GM12878 (cell line): ENCODE data around the gene YIPF5. TPM values are rescaled to one million over a fixed set of nuclear protein-coding genes. Genes with fewer than 3 reads are reported as not detected.

Experiments used
- ATAC-seq: fragments of 200-7000 bp; cut with Tn5 transposase; 3 replicates; pipeline ENCODE4 v1.9.1; 2020; ENCODE audit warnings: mild to moderate bottlenecking, moderate library complexity
- BruUV-seq: library from RNA; stranded (reverse); fragments of 400-500 nt; replicated peaks from 2 replicates; lab custom pipeline; 2021; lab: Mats Ljungman, UMichigan
- CTCF ChIA-PET: fragments of 300-600 bp; sonication (Branson Sonifier 250); formaldehyde crosslinking; extraction: SDS; loops from one replicate; lab custom pipeline; 2021; ENCODE audit warnings: inconsistent platforms; lab: Yijun Ruan, JAX
- POLR2A ChIA-PET: fragments of 350-600 bp; formaldehyde crosslinking; extraction: SDS; loops from one replicate; lab custom pipeline; 2021; ENCODE audit warnings: inconsistent platforms; lab: Charles Lee
- RAD21 ChIA-PET: fragments of 300-600 bp; sonication (Branson Sonifier 250); formaldehyde crosslinking; loops from one replicate; lab custom pipeline; 2023; ENCODE audit warnings: antibody characterized with exemption; ENCODE audit not compliant: unreplicated experiment; lab: Charles Lee
- SMC1A ChIA-PET: fragments of 300-600 bp; sonication (Branson Sonifier 250); formaldehyde crosslinking; loops from one replicate; lab custom pipeline; 2023; ENCODE audit not compliant: unreplicated experiment, uncharacterized antibody; lab: Charles Lee
- DNase-seq: peaks from one replicate; pipeline ENCODE4 v3.0.0-alpha.2; 2011; ENCODE audit warnings: low read depth, low spot score
- FAIRE-seq: peaks from 3 replicates; lab custom pipeline; 2011; peaks lifted over from hg19 to GRCh38; lab: Jason Lieb, UNC
- H2AFZ ChIP-seq: 2 replicates; pipeline ENCODE4 v1.6.0; 2011; ENCODE audit warnings: low read depth, low read length, control low read depth; ENCODE audit not compliant: control insufficient read depth
- H3K27ac ChIP-seq: 2 replicates; pipeline ENCODE4 v1.5.1; 2011; ENCODE audit warnings: control low read depth; ENCODE audit not compliant: control insufficient read depth, insufficient read depth
- H3K27me3 ChIP-seq, 2 experiments: replicated peaks in 1 of 2; 2 replicates each; pipeline versions ENCODE4 v1.6.0 to v1.6.1; 2011; ENCODE audit warnings: low read length in 1 of 2; ENCODE audit not compliant: control insufficient read depth in 2 of 2, insufficient read depth in 2 of 2
- H3K36me3 ChIP-seq, 2 experiments: 2 replicates each; pipeline ENCODE4 v1.5.1; 2011; ENCODE audit warnings: low read length in 1 of 2; ENCODE audit not compliant: control insufficient read depth in 2 of 2, insufficient read depth in 2 of 2
- H3K4me1 ChIP-seq: 2 replicates; pipeline ENCODE4 v1.6.1; 2011; ENCODE audit warnings: mild to moderate bottlenecking, low read length, moderate library complexity, mixed read lengths; ENCODE audit not compliant: control insufficient read depth, insufficient read depth
- H3K4me2 ChIP-seq: 2 replicates; pipeline ENCODE4 v1.6.0; 2011; ENCODE audit warnings: control low read depth; ENCODE audit not compliant: control insufficient read depth, insufficient read depth
- H3K4me3 ChIP-seq: fragments of 200-600 bp; sonication (generic); 2 replicates; pipeline ENCODE4 v1.5.1; 2016
- H3K79me2 ChIP-seq: 2 replicates; pipeline ENCODE4 v1.6.0; 2011; ENCODE audit warnings: low read length; ENCODE audit not compliant: control insufficient read depth, insufficient read depth
- H3K9ac ChIP-seq: 2 replicates; pipeline ENCODE4 v1.8.0; 2011; ENCODE audit warnings: low read length, control low read depth, mixed read lengths; ENCODE audit not compliant: control insufficient read depth, insufficient read depth
- H3K9me3 ChIP-seq: replicated peaks from 3 replicates; pipeline ENCODE4 v1.5.1; 2011; ENCODE audit warnings: mild to moderate bottlenecking, low read length; ENCODE audit not compliant: control insufficient read depth, insufficient read depth
- H4K20me1 ChIP-seq: 2 replicates; pipeline ENCODE4 v1.6.0; 2011; ENCODE audit not compliant: control insufficient read depth, insufficient read depth
- ATF2 ChIP-seq: IDR thresholded peaks from 2 replicates; pipeline ENCODE4 v1.6.1; 2012; ENCODE audit warnings: low read length, inconsistent platforms
- CREB1 ChIP-seq: IDR thresholded peaks from 2 replicates; pipeline ENCODE4 v1.6.1; 2012; ENCODE audit warnings: low read depth, mild to moderate bottlenecking, inconsistent platforms
- CREM ChIP-seq: IDR thresholded peaks from 2 replicates; pipeline ENCODE4 v1.6.1; 2014; ENCODE audit warnings: antibody characterized with exemption, low read depth
- IRF5 ChIP-seq: fragments of 450-650 bp; IDR thresholded peaks from 2 replicates; pipeline ENCODE4 v1.6.1; 2017; ENCODE audit warnings: borderline replicate concordance
- NKRF ChIP-seq: fragments of 450-650 bp; conservative IDR thresholded peaks from 2 replicates; pipeline ENCODE4 v1.6.1; 2017; ENCODE audit warnings: mild to moderate bottlenecking, moderate library complexity
- POLR2AphosphoS5 ChIP-seq: IDR thresholded peaks from 2 replicates; pipeline ENCODE4 v1.6.1; 2011; ENCODE audit warnings: mild to moderate bottlenecking, low read length, inconsistent platforms
- SMC3 ChIP-seq: IDR thresholded peaks from 2 replicates; pipeline ENCODE4 v1.6.1; 2011; ENCODE audit warnings: low read length, improper control_type of control experiment, borderline replicate concordance
- STAT3 ChIP-seq: IDR thresholded peaks from 2 replicates; pipeline ENCODE4 v1.6.1; 2011; ENCODE audit warnings: low read depth, low read length, improper control_type of control experiment
- TAF1 ChIP-seq: IDR thresholded peaks from 2 replicates; pipeline ENCODE4 v1.6.1; 2011; ENCODE audit warnings: mild to moderate bottlenecking, low read depth, low read length, borderline replicate concordance
- TCF7 ChIP-seq: IDR thresholded peaks from 2 replicates; pipeline ENCODE4 v1.6.1; 2014; ENCODE audit warnings: antibody characterized with exemption, borderline replicate concordance
- ZNF24 ChIP-seq: fragments of 450-650 bp; IDR thresholded peaks from 2 replicates; pipeline ENCODE4 v1.6.1; 2017; ENCODE audit warnings: antibody characterized with exemption, mild to moderate bottlenecking
- WGBS: methylation state at CpG from one replicate; pipeline ENCODE4 v1.1.6; 2016; ENCODE audit warnings: low lambda C conversion rate; ENCODE audit not compliant: insufficient replicate concordance, insufficient coverage; ENCODE audit errors: missing lambda C conversion rate; 5-methylcytosine and 5-hydroxymethylcytosine counted together
- in situ Hi-C: fragments of 300-500 bp; cut with MboI; formaldehyde crosslinking; loops from 9 replicates; pipeline ENCODE4 v1.14.3; 2018; ENCODE audit warnings: mixed read lengths
- intact Hi-C: fragments of 100-400 bp; cut with micrococcal nuclease; formaldehyde crosslinking; loops from one replicate; pipeline ENCODE4 v1.14.2; 2022; ENCODE audit not compliant: unreplicated experiment
- polyA plus RNA-seq, 11 experiments: library from polyadenylated mRNA; depleted of rRNA in 4 of 11; unstranded in 6 of 11; stranded (reverse) in 5 of 11; fragments of >200 nt; fragmentation: Nextera tagmentation in 4 of 11; fragmentation: Illumina TruSeq in 1 of 11; extraction: Ambion mirVana in 4 of 11; extraction: Trizol in 1 of 11; gene quantifications; 1 replicate in 1 of 11; 2 replicates in 10 of 11; pipeline versions ENCODE4 v1.2.1 to v1.2.3, GENCODE V29; 2011 to 2016; ENCODE audit warnings: inconsistent platforms in 2 of 11, missing spikeins in 2 of 11, low read depth in 1 of 11
- total RNA-seq, 4 experiments: library from RNA; depleted of rRNA in 3 of 4; stranded (reverse); fragments of >200 nt in 3 of 4; fragmentation: Illumina TruSeq in 1 of 4; extraction: Trizol in 1 of 4; gene quantifications; 2 replicates each; pipeline versions ENCODE4 v1.2.1 to v1.2.3, GENCODE V29; 2013 to 2021

The YIPF5 gene
- total and polyA plus RNA-seq, 10 of the 15 experiments (the other 5 are each of a cell fraction or from before 2014, with no cell fraction given): 19.5 to 50.4 (median 34.3) TPM

- ChIA-PET SMC1A (interaction anchor here (0.9 to 4.5 kb wide), 13 partner anchors 9 to 759 kb away, joined by 3 to 37 read pairs (median 5); partner anchors contain the start of genes KCTD16 and YIPF5), POLR2A (no interaction called here), CTCF (interaction anchor here (0.7 to 3.7 kb wide), 16 partner anchors 11 to 1312 kb away, joined by 3 to 36 read pairs (median 6); partner anchors contain the start of genes KCTD16 and YIPF5), RAD21 (interaction anchor here (0.6 to 4.4 kb wide), 8 partner anchors 11 to 1272 kb away, joined by 3 to 34 read pairs (median 3); partner anchors contain the start of genes KCTD16 and YIPF5)
- peaks cover 38% of the 10 kb centered on the region for H3K4me1 ChIP-seq
- H3K4me2 ChIP-seq: no peak overlapping the region
- no peaks in the 10 kb centered on the region for H3K79me2 ChIP-seq
- ATAC-seq (no peak), DNase-seq (no peak), FAIRE-seq (no peak)
- no peak overlapping the region for H3K27ac ChIP-seq
- H2AFZ ChIP-seq: peak overlapping the region; percentile 93
- no peak overlapping the region for H3K4me3 ChIP-seq
- no peaks in the 10 kb centered on the region for H4K20me1 ChIP-seq
- intact Hi-C loops (loop anchor here (5.0 kb wide), 2 partner anchors 215 to 1270 kb away; no protein-coding TSS in a partner anchor), in situ Hi-C loops (no loop called here)
- BruUV-seq: no TSS peak
- TF ChIP-seq POLR2AphosphoS5 (no peak), STAT3 (0 out of 2 replicates have a peak, but pooled peaks have one; percentile 1)
- no peak overlapping the region for H3K9ac ChIP-seq
- H3K9me3 ChIP-seq: no peaks in the 10 kb centered on the region; the same call in 1 of the 3 replicates
- H3K36me3 ChIP-seq: no peaks in the 10 kb centered on the region
- no peaks in the 10 kb centered on the region for H3K27me3 ChIP-seq
Measured at GRCh38 chr5:144192661-144193060, 22.2 kb upstream of the YIPF5 start.

- ChIA-PET SMC1A (interaction anchor here (0.7 to 4.5 kb wide), 22 partner anchors 9 to 1192 kb away, joined by 3 to 37 read pairs (median 3); partner anchors contain the start of genes KCTD16 and YIPF5), RAD21 (interaction anchor here (0.6 to 4.4 kb wide), 15 partner anchors 12 to 1271 kb away, joined by 3 to 34 read pairs (median 3); partner anchors contain the start of genes KCTD16 and YIPF5), CTCF (interaction anchor here (0.6 to 3.7 kb wide), 30 partner anchors 11 to 1536 kb away, joined by 3 to 36 read pairs (median 5); partner anchors contain the start of genes KCTD16 and YIPF5), POLR2A (no interaction called here)
- Histone ChIP-seq H2AFZ (peak overlapping the region; percentile 93), H3K9ac (no peak overlapping the region), H3K27me3 (no peaks in the 10 kb centered on the region), H3K9me3 (no peaks in the 10 kb centered on the region; the same call in 1 of the 3 replicates), H4K20me1 (no peaks in the 10 kb centered on the region), H3K79me2 (no peaks in the 10 kb centered on the region), H3K36me3 (no peaks in the 10 kb centered on the region), H3K4me1 (peaks cover 42% of the 10 kb centered on the region), H3K4me3 (no peak overlapping the region), H3K27ac (peak overlapping the region; percentile 73), H3K4me2 (peak overlapping the region; percentile 78)
- ATAC-seq (peak; percentile 85), FAIRE-seq (peak; percentile 94), DNase-seq (peak; percentile 73)
- in situ Hi-C loops: no loop called here
- 0% methylated on average over 3 of the region's 3 CpGs for WGBS
- no TSS peak for BruUV-seq
- intact Hi-C loops: loop anchor here (5.0 kb wide), 2 partner anchors 215 to 1270 kb away; no protein-coding TSS in a partner anchor
- TF ChIP-seq ATF2 (peak; percentile 47; the same call in 1 of the 2 replicates), SMC3 (peak; percentile 44; the same call in 1 of the 2 replicates), CREM (peak; percentile 84), TAF1 (no peak), CREB1 (peak; percentile 80; the same call in 1 of the 2 replicates), IRF5 (no peak), TCF7 (no peak), ZNF24 (peak; percentile 50; the same call in 1 of the 2 replicates), NKRF (no peak)
Measured at GRCh38 chr5:144191998-144192397, 21.5 kb upstream of the YIPF5 start.
